Hematopoietic multipotent progenitor cell treated with erythropoietin and hydrocortisone succinate and interleukin-3 and kit ligand, for 4 days (in vitro differentiated cells): ENCODE measurements around the gene ANXA10.
"Not testable (repeated sequence)": the region's sequence is repeated elsewhere in the genome, so short reads cannot be mapped to it uniquely, and the experiment has no call there.

Experiments
- DNase-seq: peaks from one replicate; pipeline ENCODE4 v3.0.0-alpha.2; 2015

ANXA10 gene, protein sequence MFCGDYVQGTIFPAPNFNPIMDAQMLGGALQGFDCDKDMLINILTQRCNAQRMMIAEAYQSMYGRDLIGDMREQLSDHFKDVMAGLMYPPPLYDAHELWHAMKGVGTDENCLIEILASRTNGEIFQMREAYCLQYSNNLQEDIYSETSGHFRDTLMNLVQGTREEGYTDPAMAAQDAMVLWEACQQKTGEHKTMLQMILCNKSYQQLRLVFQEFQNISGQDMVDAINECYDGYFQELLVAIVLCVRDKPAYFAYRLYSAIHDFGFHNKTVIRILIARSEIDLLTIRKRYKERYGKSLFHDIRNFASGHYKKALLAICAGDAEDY

DNA sequence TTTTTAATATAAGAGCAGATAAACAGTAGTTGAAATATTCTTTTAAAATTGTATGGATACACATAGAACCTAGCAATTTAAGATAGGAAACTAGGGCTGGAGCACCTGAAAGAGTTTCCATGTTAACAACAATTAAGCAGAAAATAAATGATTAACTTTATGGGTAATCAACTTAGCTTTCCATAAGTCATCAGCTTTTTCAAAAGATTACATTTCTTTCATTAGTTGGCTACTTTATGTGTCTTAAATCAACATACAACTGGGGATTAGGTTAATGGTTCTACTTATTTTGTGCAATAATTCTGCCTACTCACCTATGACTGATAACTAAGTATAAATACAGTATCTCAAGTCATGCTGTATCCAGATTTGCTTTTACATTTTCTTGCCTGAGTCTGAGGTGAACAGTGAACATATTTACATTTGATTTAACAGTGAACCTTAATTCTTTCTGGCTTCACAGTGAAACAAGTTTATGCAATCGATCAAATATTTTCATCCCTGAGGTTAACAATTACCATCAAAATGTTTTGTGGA is at the start of gene ANXA10:
Gene ANXA10, plus strand, starts transcription at position 362 of the 537 bp plus-strand sequence. Its CDS starts 164 bp downstream, at position 526.
- DNase-seq = no peak

DNA sequence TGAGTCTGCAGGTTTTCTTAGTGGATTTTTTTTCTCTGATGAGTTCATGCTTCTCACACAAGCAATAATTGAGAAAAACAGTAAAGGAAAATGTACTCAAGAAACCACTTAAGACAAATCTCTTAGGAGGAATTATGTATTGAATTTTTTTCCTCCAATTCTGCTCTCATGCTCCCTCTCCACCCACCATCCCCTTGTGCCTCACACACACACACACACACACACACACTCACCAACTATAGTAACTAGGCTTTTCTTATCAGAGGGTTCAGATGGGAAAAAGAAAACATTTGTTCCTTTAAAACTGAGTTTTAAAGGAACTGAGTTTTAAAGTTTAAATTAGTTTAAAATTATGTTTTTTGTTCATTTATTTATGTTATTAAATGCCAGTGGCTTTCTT is 47.0 kb upstream of the ANXA10 start:
- DNase-seq = no peak

DNA sequence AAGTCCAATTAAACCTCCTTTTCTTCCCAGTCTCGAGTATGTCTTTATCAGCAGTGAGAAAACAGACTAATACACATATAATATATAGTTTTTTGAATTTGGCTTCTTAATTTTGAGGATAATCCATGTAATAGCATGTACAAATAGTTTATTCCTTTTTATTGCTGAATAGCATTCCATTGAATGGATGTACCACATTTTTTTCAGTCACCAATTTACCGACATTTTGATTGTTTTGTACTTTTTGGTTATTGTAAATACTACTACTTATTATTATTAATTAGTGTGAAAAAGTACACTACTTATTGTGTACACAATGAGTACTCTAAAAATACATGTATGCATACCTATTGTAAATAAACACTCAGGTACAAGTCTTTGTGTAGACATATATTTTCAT is 42.3 kb upstream of the ANXA10 start:
- no peak for DNase-seq

DNA sequence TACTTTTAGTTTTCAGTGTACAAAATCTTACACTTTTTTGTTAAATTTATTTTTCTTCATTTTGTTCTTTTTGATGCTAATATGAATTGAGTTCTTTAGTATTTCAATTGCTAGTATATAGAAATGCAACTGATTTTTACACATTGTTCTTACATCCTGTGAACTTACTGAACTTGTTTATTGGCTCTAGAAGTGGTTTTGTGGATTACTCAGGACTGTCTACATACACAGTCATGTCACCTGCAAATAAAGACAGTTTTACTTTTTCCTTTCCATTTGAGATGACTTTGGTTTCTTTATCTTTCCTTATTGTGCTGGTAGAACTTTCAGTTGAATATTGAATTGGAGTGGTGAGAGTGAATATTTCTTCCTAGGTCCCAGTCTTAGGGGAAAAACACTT is 40.8 kb upstream of the ANXA10 start:
- no peak for DNase-seq

DNA sequence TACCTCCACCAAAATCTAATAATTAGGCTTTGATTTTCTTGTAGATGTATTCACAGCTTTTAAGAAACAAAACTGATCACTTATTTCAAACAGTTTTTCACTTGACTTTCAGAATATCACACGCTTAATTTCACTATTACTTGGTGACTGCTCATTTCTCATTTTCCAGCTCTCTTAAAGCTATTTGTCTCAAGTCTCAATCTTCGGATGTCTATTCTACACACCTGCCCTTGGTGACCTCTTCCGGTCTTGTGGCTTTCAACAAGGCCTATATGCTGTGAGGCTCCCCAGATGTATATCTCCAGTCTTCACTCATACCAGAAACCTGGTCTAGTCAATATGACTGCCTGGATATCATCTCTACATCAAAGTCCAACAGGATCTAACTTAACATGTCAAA is 34.9 kb upstream of the ANXA10 start:
- DNase-seq = no peak

DNA sequence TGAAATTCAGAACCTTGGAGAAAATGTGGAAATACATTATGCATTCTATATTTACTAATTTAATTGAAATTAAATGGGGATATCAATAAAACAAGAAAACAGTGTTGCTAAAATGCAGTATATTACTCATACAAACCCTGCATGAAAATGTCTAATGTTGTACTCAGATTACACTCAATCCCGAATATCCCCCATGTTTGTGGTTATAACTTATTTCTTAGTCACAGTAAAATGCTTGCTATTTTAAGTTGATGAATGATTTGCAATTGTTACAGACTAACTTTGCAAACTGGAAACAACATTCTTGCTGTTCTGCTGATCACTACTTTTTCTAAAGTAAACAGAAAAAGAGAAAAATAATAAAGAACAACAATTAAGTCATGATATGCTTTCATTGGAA is 33.1 kb upstream of the ANXA10 start:
- DNase-seq = no peak

DNA sequence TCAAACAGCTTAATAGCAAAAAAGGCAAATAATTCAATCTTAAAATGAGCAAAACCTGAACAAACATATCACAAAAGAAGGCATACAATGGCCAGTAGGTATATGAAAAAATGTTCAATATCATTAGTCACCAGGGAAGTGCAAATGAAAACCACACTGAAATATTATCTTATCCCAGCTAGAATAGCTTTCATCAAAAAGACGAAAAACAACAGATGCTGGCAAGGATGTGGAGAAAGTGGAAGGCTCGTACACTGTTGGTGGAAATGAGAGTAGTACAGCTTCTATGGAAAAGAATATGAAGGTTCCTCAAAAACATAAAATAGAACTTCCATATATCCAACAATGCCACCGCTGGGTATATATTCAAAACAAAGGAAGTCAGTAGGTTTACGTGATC is 29.3 kb upstream of the ANXA10 start:
- no peak for DNase-seq

DNA sequence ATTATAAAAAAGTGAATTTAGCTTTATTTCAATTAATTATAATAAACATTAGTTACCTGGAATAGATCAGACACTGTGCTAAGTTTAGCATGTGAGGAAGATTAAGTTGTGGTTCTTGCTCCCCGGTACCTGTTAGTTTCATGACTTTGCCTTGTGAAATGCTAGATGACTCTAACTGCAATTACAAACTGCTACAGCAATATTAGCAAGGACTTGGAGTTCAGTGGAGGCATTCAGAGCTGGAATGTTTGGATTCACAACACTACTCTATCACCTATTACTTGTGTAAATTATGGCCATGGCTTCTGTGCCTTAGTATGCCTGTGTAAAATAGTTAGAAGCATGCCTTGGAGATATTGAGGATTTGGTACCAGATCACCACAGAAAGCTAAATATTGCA is 21.4 kb upstream of the ANXA10 start:
- no peak for DNase-seq

DNA sequence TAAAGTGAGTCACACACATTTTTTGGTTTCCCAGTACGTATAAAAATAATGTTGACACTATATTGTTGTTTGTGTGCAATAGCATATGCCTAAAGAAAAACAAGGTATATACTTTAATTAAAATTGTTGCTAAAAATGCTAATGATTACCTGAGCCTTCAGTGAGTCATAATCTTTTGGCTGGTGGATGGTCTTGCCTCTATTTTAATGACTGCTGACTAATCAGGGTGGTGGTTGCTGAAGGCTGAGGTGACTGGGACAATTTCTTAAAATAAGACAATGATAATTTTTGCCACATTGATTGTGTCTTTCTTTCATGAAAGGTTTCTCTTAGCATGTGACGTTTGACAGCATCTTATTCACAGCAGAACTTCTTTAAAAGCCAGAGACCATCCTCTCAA is 21.0 kb upstream of the ANXA10 start:
- no peak for DNase-seq

DNA sequence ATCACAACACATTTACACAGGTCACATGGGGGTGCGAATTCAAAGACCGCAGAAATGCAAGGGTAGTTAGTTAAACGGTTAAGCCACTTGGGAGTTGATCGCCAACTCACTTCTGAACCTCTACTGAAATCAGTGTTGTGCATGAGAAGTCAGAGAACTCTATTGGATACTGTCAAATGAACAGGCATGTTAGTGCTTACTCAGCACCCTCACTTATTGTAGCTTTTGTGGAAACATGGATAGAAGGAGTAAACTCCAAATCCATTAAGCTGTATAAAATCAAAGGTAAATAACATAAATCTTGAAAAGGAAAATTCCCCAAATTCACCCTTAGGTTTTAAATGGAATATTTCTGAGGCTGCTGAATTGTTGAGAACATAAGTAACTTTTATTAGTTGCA is 17.5 kb upstream of the ANXA10 start:
- no peak for DNase-seq

DNA sequence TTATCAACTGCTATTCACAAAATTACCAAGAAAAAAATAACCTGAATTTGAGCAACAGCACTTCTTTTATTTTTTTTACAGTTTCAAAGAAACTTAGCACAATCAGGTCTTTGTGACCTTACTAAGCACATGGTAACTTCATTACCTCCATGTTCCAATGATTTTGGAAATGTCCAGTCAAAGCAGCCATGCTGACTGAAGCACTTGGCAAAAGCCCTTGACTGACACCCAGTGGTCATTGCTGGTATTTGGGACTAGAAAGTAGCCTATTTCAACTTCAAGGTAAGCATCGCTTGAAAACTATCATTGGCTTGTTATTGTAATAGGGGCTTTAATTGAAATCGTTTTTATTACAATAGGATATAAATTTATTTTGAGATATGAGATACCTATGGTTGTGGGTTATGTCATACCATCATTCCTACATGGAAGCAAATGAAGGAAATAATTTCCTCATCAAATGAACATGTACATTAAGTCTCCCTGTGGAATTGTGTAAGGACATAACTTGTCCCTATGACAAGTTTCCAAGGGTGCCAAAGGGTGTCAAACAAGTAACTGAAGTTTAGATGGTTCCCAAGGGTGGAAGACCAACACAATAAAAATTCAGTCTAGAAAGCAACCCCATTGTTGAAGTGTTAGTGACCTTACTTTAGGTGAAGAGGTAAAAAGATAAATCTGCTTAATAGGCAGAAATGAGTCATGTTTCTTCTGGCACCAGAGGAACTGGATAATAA is 15.2 kb upstream of the ANXA10 start:
- DNase-seq = peak; percentile 76

DNA sequence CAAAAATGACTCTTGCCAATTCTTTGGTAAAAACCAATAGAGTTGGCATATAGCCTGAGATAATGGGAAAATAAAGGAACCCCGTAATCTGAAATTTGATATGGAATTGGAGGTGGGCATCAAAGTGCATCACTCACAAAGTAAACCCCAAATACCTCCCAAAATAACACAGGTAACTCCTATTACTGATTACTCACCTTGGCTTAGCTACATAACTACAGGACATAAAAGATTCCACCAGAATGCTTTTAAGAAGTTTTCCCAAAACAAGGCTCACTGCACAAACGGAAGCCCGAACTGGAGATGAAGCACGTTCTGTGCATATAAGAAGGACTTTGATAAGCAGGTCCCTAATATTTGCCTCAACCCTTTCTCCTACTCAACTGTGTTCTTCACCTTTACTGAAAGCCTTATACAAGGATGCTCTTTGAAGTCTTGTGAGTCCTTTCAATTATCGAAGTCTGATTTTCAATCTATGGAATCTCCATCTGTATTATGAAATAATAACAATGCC is 14.6 kb upstream of the ANXA10 start:
- no peak for DNase-seq

DNA sequence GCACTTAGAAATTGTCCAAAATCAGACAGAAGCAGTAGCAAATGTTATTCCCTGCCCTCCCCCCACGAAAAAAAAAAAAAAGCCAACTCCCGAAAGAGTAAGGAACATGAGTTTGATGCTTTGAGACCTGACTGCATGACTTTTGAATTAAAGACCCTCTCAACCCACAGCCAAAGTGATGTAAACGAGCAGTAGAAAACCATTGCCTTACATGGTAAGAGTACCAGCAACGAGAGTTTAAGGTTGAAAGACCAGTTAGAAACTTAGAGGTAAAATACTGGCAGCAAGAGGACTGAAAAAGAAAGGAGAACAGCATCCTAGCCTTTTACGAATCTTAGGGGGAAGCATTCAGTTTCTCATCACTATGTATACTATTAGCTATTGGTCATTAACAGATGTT is 10.0 kb upstream of the ANXA10 start:
- no peak for DNase-seq

DNA sequence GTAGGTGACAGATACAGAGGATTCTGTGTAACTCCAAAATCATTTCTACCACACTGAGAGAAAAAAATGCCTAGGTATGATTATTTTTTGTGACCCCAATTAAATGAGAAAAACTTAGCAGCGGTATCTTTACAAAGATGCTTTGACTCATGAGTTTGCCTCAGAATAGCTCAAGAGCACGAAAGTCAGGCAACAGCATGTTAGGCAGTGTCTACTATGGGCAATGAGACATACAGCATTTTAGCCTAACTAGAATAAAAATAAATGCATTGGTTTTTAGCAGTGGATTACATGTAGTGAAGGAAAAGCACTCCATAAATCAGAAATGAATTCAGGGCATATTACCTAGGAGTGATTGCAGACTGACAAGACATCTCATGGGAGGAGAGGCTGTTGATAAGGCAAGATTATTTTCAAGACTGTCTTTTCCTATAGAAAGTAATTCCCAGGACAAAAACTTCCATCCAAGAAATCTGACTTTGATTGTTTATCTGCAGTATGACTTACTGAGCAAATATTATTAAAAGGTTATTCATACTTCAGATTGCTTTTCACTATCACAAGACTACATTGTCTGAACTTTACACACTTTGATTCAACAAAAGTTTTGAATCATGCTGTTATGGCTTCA is 3.6 kb downstream of the ANXA10 start:
- no peak for DNase-seq

DNA sequence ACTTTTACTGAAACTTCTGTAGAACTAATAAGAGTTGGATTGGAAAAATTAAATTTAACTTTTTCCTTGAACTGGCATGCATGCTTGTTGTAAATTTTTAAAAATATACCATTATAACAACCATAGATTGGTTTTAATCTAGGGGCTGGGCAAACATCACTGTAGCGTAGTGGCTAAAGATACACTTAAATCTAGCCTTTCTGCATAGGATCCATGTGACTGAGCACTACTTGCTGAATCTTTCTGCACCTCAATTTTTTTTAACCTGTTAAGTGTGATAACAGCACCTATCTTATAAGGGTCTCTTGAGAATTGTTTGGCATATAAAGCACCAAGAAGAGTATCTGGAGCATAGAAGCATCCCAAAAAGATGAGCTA is 4.1 kb downstream of the ANXA10 start:
- no peak for DNase-seq

DNA sequence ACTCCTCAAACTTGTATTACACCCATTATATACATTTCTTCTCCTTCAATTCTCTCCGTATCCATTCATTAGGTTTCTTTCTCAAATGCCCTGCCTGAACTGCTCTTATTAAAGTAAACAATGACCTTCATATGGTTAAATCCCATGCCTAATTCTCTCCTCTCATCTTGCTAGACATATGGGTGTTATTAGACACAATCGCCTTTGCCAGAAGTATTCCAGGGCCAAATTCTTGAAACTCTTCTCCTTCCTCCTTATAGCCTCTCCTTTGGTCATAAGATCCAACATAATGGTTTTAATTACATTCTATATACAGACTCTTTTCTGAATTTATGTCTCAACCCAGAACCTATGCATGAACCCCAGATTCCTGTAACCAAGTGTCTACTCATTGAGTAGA is 4.8 kb downstream of the ANXA10 start:
- DNase-seq = no peak

DNA sequence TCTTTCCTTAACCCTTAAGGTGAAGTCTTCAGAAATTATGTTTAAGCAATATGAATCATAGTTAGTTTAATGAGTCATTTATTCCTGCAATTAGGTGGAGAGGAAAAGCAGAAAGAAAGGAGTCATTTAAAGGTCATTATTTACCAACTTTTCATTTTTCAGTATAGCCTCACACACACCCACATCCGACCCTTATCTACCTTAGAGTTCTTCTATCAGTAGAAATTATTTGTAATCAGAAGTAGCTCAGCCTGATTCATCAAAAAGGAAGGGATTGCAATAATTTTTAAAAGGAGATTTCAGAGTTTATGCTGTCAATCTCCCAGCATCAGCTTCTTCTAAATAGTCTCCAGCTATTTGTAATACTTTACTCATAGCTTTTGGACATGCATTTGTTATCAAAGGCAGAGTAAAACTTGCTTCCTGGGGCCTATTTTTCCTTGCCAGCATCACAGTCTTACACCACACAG is 5.9 kb downstream of the ANXA10 start:
- no peak for DNase-seq

DNA sequence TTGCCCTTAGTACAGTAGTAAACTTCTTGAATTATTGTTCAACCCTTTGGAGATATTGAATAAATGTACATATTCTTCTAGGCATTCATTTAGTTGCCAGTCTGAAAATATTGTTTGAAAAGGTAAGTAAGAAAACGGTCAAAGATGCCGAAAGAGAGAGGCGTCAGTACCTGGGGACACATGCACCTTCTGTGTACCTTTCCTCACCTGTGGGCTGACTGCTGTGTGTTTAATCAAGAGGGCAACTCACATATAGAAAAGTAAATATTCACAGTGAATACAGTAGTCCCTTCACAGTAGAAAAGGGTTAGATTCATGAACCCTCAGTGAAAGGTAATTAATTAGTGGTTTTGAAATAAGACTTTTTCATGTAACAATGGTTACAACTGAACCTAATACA is 6.9 kb downstream of the ANXA10 start:
- DNase-seq = no peak

DNA sequence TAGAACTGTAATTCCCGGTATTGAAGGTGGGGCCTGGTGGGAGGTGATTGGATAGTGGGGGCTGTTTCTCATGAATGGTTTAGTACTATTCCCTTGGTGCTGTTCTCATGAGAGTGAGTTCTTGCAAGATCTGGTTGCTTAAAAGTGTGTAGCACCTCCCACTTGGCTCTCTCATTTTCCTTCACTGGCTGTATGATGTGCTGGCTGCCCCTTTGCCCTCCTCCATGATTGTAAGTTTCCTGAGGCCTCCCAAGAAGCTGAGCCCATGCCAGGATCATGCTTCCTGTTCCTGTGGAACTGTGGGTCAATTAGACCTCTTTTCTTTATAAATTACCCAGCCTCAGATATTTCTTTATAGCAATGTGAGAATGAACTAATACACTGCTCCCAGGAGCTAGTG is 8.7 kb downstream of the ANXA10 start:
- no peak for DNase-seq

DNA sequence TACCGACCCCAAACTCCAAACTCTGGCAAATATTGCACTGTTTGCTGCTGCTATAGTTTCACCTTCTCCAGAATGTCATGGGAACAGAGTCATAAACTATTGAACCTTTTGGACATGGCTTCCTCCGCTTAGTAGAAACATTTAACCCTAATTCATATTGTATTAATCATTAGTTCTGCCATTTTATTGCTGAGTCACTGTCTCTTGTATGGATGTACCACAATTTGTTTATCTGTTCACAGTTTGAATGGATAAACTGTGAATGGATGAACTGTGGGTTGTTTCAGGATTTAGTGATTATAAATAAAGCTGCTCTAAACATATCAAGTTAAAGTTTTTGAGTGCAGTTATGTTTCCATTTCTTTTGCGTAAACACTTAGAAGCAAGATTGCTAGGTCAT is 10.1 kb downstream of the ANXA10 start:
- no peak for DNase-seq

DNA sequence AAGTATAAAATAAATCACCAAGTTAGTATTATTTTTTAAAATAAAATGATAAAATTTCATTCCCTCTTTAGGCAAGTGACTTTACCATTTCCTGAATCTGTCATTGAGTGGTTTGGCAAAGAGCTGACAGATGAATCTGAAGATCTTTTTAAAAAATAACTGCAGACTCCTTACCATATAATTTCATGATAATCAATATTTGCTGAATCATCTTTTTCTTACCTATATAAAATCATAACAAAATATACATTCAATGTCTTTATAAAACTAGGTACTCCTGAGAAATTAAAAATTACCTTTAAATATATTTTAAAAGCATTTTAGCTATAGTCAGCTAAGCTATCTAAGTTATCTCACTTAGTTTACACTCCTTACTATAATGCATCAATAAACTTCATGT is 17.2 kb downstream of the ANXA10 start:
- DNase-seq = no peak

DNA sequence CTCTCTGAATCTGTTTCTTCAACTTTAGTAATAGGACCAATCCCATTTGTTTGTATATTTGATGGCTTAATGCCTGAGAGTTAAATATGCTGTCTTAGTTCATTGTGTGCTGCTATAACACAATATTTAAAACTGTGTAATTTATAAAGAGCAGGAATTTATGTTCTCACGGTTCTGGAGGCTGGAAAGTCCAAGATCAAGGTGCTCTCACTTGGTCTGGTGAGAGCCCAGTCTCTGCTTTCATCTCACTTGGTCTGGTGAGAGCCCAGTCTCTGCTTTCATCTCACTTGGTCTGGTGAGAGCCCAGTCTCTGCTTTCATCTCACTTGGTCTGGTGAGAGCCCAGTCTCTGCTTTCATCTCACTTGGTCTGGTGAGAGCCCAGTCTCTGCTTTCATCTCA is 20.7 kb downstream of the ANXA10 start:
- not testable (repeated sequence) for DNase-seq

DNA sequence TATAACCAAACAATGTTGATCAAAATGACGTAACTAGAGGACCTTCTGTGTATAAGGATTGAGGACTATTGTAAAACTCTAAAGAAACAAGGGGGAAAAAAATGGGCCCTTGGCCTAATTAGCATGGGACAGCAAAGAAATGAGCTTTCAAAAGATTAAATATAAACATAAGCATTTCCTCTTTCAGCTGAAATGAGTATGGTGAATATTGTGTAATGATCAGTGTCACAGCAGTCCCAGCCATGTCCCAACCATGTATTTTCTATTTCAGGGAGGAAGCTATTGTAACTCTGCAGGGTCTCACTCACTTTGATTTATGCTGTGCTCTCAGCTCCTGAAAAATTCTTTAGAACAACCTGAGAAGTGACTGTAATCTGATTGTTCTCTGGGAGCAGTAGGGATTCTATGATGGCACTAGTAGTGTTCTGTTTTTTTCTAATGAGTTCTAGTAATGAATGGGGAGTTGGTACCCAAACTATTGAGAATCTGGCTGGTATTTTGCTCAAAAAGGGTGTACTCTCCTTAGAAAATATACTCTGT is 25.8 kb downstream of the ANXA10 start:
- DNase-seq = peak; percentile 25
